Ectodermal cell (in vitro differentiated cells): ENCODE results near the gene FANCI.

Experiments used
- H3K27ac ChIP-seq: 2 replicates; pipeline ENCODE4 v1.7.0; 2013; ENCODE audit warnings: mild to moderate bottlenecking, low read depth, low read length; ENCODE audit not compliant: insufficient read depth, poor library complexity, severe bottlenecking
- H3K27me3 ChIP-seq: 2 replicates; pipeline ENCODE4 v1.7.0; 2013; ENCODE audit warnings: mild to moderate bottlenecking, low read length; ENCODE audit not compliant: insufficient read depth, control insufficient read depth, poor library complexity, severe bottlenecking
- H3K36me3 ChIP-seq: one replicate; pipeline ENCODE4 v1.7.0; 2013; ENCODE audit warnings: low read length; ENCODE audit not compliant: control insufficient read depth, insufficient read depth
- H3K4me1 ChIP-seq: one replicate; pipeline ENCODE4 v1.7.0; 2013; ENCODE audit warnings: low read length; ENCODE audit not compliant: control insufficient read depth, insufficient read depth
- H3K4me3 ChIP-seq: 2 replicates; pipeline ENCODE4 v1.7.0; 2013; ENCODE audit warnings: low read depth, low read length, control low read depth; ENCODE audit not compliant: insufficient read depth
- H3K9me3 ChIP-seq: 2 replicates; pipeline ENCODE4 v1.7.0; 2013; ENCODE audit warnings: mild to moderate bottlenecking, low read length, moderate library complexity; ENCODE audit not compliant: control insufficient read depth
- WGBS, 2 experiments: methylation state at CpG; one replicate each; pipeline ENCODE4 v1.1.7; 2013; ENCODE audit warnings: missing lambda C conversion rate in 2 of 2; 5-methylcytosine and 5-hydroxymethylcytosine counted together

FANCI gene

GRCh38 chr15:89319678-89320077 lies 75.9 kb downstream of the FANCI start:
- no peaks in the 10 kb centered on the region for H3K4me1 ChIP-seq
- no peak overlapping the region for H3K4me3 ChIP-seq
- H3K36me3 ChIP-seq, result peaks cover 81% of the 10 kb centered on the region
- H3K27me3 ChIP-seq, result no peaks in the 10 kb centered on the region
- H3K9me3 ChIP-seq, result no peaks in the 10 kb centered on the region
- 95 to 96% methylated on average over 9 of the region's 9 CpGs for WGBS, 2 experiments
- H3K27ac ChIP-seq, result no peak overlapping the region

- no peak overlapping the region for H3K27ac ChIP-seq
- peaks cover 77% of the 10 kb centered on the region for H3K36me3 ChIP-seq
- no peaks in the 10 kb centered on the region for H3K9me3 ChIP-seq
- no peaks in the 10 kb centered on the region for H3K4me1 ChIP-seq
- 95 to 98% methylated on average over 2 of the region's 2 CpGs for WGBS, 2 experiments
- H3K4me3 ChIP-seq, result no peak overlapping the region
- H3K27me3 ChIP-seq, result no peaks in the 10 kb centered on the region
Measured at GRCh38 chr15:89320200-89320599, 76.4 kb downstream of the FANCI start.

- Histone ChIP-seq H3K36me3 (peaks cover 76% of the 10 kb centered on the region), H3K4me1 (no peaks in the 10 kb centered on the region), H3K27me3 (no peaks in the 10 kb centered on the region), H3K27ac (no peak overlapping the region), H3K9me3 (no peaks in the 10 kb centered on the region), H3K4me3 (no peak overlapping the region)
- WGBS, 2 experiments, result 94% methylated on average over 17 of the region's 17 CpGs
Measured at GRCh38 chr15:89321521-89322410, 78.0 kb downstream of the FANCI start.

- WGBS, 2 experiments, result 95 to 96% methylated on average over 15 of the region's 15 CpGs
- H3K27me3 ChIP-seq, result no peaks in the 10 kb centered on the region
- H3K27ac ChIP-seq, result no peak overlapping the region
- H3K4me3 ChIP-seq, result no peak overlapping the region
- no peaks in the 10 kb centered on the region for H3K4me1 ChIP-seq
- peaks cover 70% of the 10 kb centered on the region for H3K36me3 ChIP-seq
- no peaks in the 10 kb centered on the region for H3K9me3 ChIP-seq
Measured at GRCh38 chr15:89322822-89323221, 79.0 kb downstream of the FANCI start.

- Histone ChIP-seq H3K4me3 (no peak overlapping the region), H3K4me1 (no peaks in the 10 kb centered on the region), H3K27me3 (no peaks in the 10 kb centered on the region), H3K27ac (no peak overlapping the region), H3K36me3 (peaks cover 73% of the 10 kb centered on the region), H3K9me3 (no peaks in the 10 kb centered on the region)
- WGBS, 2 experiments, result 94 to 95% methylated on average over 6 of the region's 6 CpGs
Measured at GRCh38 chr15:89323825-89324224, 80.0 kb downstream of the FANCI start.

GRCh38 chr15:89325039-89325803 lies 81.4 kb downstream of the FANCI start:
- H3K4me1 ChIP-seq, result no peaks in the 10 kb centered on the region
- H3K4me3 ChIP-seq, result no peak overlapping the region
- H3K36me3 ChIP-seq, result peaks cover 74% of the 10 kb centered on the region
- 95 to 99% methylated on average over 11 of the region's 11 CpGs for WGBS, 2 experiments
- H3K9me3 ChIP-seq, result no peaks in the 10 kb centered on the region
- no peaks in the 10 kb centered on the region for H3K27me3 ChIP-seq
- H3K27ac ChIP-seq, result no peak overlapping the region

- Histone ChIP-seq H3K4me1 (no peaks in the 10 kb centered on the region), H3K9me3 (no peaks in the 10 kb centered on the region), H3K27ac (no peak overlapping the region), H3K27me3 (no peaks in the 10 kb centered on the region), H3K36me3 (peaks cover 80% of the 10 kb centered on the region), H3K4me3 (no peak overlapping the region)
- 91 to 95% methylated on average over 6 of the region's 6 CpGs for WGBS, 2 experiments
Measured at GRCh38 chr15:89326316-89326715, 82.5 kb downstream of the FANCI start.

GRCh38 chr15:89327113-89327512 lies 83.3 kb downstream of the FANCI start:
- Histone ChIP-seq H3K9me3 (no peaks in the 10 kb centered on the region), H3K27ac (no peak overlapping the region), H3K4me3 (no peak overlapping the region), H3K36me3 (peaks cover 77% of the 10 kb centered on the region), H3K4me1 (no peaks in the 10 kb centered on the region), H3K27me3 (no peaks in the 10 kb centered on the region)
- WGBS, 2 experiments, result 96 to 97% methylated on average over 6 of the region's 6 CpGs

- no peak overlapping the region for H3K4me3 ChIP-seq
- no peaks in the 10 kb centered on the region for H3K4me1 ChIP-seq
- H3K9me3 ChIP-seq, result no peaks in the 10 kb centered on the region
- 96% methylated on average over 13 of the region's 13 CpGs for WGBS, 2 experiments
- no peaks in the 10 kb centered on the region for H3K27me3 ChIP-seq
- H3K27ac ChIP-seq, result no peak overlapping the region
- peaks cover 63% of the 10 kb centered on the region for H3K36me3 ChIP-seq
Measured at GRCh38 chr15:89328398-89329254, 84.8 kb downstream of the FANCI start.
